HEK293T (cell line): Measurements from ENCODE around the gene EXOSC7.

Source experiments
- BHLHE40 ChIP-seq: fragments of 450-650 bp; IDR thresholded peaks from 2 replicates; pipeline ENCODE4 v1.6.1; 2016; ENCODE audit warnings: mild to moderate bottlenecking, moderate library complexity, borderline replicate concordance
- FOXM1 ChIP-seq: fragments of 450-650 bp; IDR thresholded peaks from 2 replicates; pipeline ENCODE4 v1.6.1; 2017; ENCODE audit warnings: mild to moderate bottlenecking, borderline replicate concordance
- HDGF ChIP-seq: fragments of 450-650 bp; IDR thresholded peaks from 2 replicates; pipeline ENCODE4 v1.6.1; 2017; ENCODE audit warnings: antibody characterized with exemption, borderline replicate concordance
- L3MBTL2 ChIP-seq: fragments of 450-650 bp; conservative IDR thresholded peaks from 2 replicates; pipeline ENCODE4 v1.6.1; 2016; ENCODE audit warnings: mild to moderate bottlenecking
- LEF1 ChIP-seq: fragments of 450-650 bp; IDR thresholded peaks from 2 replicates; pipeline ENCODE4 v1.6.1; 2017; ENCODE audit warnings: mild to moderate bottlenecking, borderline replicate concordance
- NFRKB ChIP-seq: fragments of 450-650 bp; IDR thresholded peaks from 2 replicates; pipeline ENCODE4 v1.6.1; 2016; ENCODE audit warnings: mild to moderate bottlenecking, moderate library complexity
- SP1 ChIP-seq: fragments of 450-650 bp; IDR thresholded peaks from 2 replicates; pipeline ENCODE4 v1.6.1; 2017
- SUZ12 ChIP-seq: fragments of 450-650 bp; IDR thresholded peaks from 2 replicates; pipeline ENCODE4 v1.6.1; 2016; ENCODE audit warnings: mild to moderate bottlenecking
- ZNF384 ChIP-seq: fragments of 450-650 bp; IDR thresholded peaks from 2 replicates; pipeline ENCODE4 v1.6.1; 2016
- TF ChIP-seq, protein P1 (sequence below): fragments of 450-650 bp; IDR thresholded peaks from 2 replicates; pipeline ENCODE4 v1.6.1; 2016

- TF ChIP-seq ZNF384 (no peak), HDGF (no peak), L3MBTL2 (no peak), BHLHE40 (no peak), NFRKB (no peak), FOXM1 (no peak), SP1 (no peak), LEF1 (no peak), SUZ12 (no peak)
- TF ChIP-seq, protein P1, sequence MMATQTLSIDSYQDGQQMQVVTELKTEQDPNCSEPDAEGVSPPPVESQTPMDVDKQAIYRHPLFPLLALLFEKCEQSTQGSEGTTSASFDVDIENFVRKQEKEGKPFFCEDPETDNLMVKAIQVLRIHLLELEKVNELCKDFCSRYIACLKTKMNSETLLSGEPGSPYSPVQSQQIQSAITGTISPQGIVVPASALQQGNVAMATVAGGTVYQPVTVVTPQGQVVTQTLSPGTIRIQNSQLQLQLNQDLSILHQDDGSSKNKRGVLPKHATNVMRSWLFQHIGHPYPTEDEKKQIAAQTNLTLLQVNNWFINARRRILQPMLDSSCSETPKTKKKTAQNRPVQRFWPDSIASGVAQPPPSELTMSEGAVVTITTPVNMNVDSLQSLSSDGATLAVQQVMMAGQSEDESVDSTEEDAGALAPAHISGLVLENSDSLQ = no peak
These were observed 42.8 kb upstream of the EXOSC7 start for GRCh38 chr3:44932986-44933944.
